GM12878 (cell line): ENCODE measurements around the gene TEKT5. TPM values are rescaled to one million over a fixed set of nuclear protein-coding genes. Genes with fewer than 3 reads are reported as not detected.

ENCODE experiments used
- ATAC-seq: fragments of 200-7000 bp; cut with Tn5 transposase; 3 replicates; pipeline ENCODE4 v1.9.1; 2020; ENCODE audit warnings: mild to moderate bottlenecking, moderate library complexity
- BruUV-seq: library from RNA; stranded (reverse); fragments of 400-500 nt; replicated peaks from 2 replicates; lab custom pipeline; 2021; lab: Mats Ljungman, UMichigan
- CTCF ChIA-PET: fragments of 300-600 bp; sonication (Branson Sonifier 250); formaldehyde crosslinking; extraction: SDS; loops from one replicate; lab custom pipeline; 2021; ENCODE audit warnings: inconsistent platforms; lab: Yijun Ruan, JAX
- POLR2A ChIA-PET: fragments of 350-600 bp; formaldehyde crosslinking; extraction: SDS; loops from one replicate; lab custom pipeline; 2021; ENCODE audit warnings: inconsistent platforms; lab: Charles Lee
- RAD21 ChIA-PET: fragments of 300-600 bp; sonication (Branson Sonifier 250); formaldehyde crosslinking; loops from one replicate; lab custom pipeline; 2023; ENCODE audit warnings: antibody characterized with exemption; ENCODE audit not compliant: unreplicated experiment; lab: Charles Lee
- SMC1A ChIA-PET: fragments of 300-600 bp; sonication (Branson Sonifier 250); formaldehyde crosslinking; loops from one replicate; lab custom pipeline; 2023; ENCODE audit not compliant: unreplicated experiment, uncharacterized antibody; lab: Charles Lee
- DNase-seq: peaks from one replicate; pipeline ENCODE4 v3.0.0-alpha.2; 2011; ENCODE audit warnings: low read depth, low spot score
- FAIRE-seq: peaks from 3 replicates; lab custom pipeline; 2011; peaks lifted over from hg19 to GRCh38; lab: Jason Lieb, UNC
- H2AFZ ChIP-seq: 2 replicates; pipeline ENCODE4 v1.6.0; 2011; ENCODE audit warnings: low read depth, low read length, control low read depth; ENCODE audit not compliant: control insufficient read depth
- H3K27ac ChIP-seq: 2 replicates; pipeline ENCODE4 v1.5.1; 2011; ENCODE audit warnings: control low read depth; ENCODE audit not compliant: control insufficient read depth, insufficient read depth
- H3K27me3 ChIP-seq, 2 experiments: replicated peaks in 1 of 2; 2 replicates each; pipeline versions ENCODE4 v1.6.0 to v1.6.1; 2011; ENCODE audit warnings: low read length in 1 of 2; ENCODE audit not compliant: control insufficient read depth in 2 of 2, insufficient read depth in 2 of 2
- H3K36me3 ChIP-seq, 2 experiments: 2 replicates each; pipeline ENCODE4 v1.5.1; 2011; ENCODE audit warnings: low read length in 1 of 2; ENCODE audit not compliant: control insufficient read depth in 2 of 2, insufficient read depth in 2 of 2
- H3K4me1 ChIP-seq: 2 replicates; pipeline ENCODE4 v1.6.1; 2011; ENCODE audit warnings: mild to moderate bottlenecking, low read length, moderate library complexity, mixed read lengths; ENCODE audit not compliant: control insufficient read depth, insufficient read depth
- H3K4me2 ChIP-seq: 2 replicates; pipeline ENCODE4 v1.6.0; 2011; ENCODE audit warnings: control low read depth; ENCODE audit not compliant: control insufficient read depth, insufficient read depth
- H3K4me3 ChIP-seq: fragments of 200-600 bp; sonication (generic); 2 replicates; pipeline ENCODE4 v1.5.1; 2016
- H3K79me2 ChIP-seq: 2 replicates; pipeline ENCODE4 v1.6.0; 2011; ENCODE audit warnings: low read length; ENCODE audit not compliant: control insufficient read depth, insufficient read depth
- H3K9ac ChIP-seq: 2 replicates; pipeline ENCODE4 v1.8.0; 2011; ENCODE audit warnings: low read length, control low read depth, mixed read lengths; ENCODE audit not compliant: control insufficient read depth, insufficient read depth
- H3K9me3 ChIP-seq: replicated peaks from 3 replicates; pipeline ENCODE4 v1.5.1; 2011; ENCODE audit warnings: mild to moderate bottlenecking, low read length; ENCODE audit not compliant: control insufficient read depth, insufficient read depth
- H4K20me1 ChIP-seq: 2 replicates; pipeline ENCODE4 v1.6.0; 2011; ENCODE audit not compliant: control insufficient read depth, insufficient read depth
- ELK1 ChIP-seq: IDR thresholded peaks from 2 replicates; pipeline ENCODE4 v1.6.1; 2012; ENCODE audit warnings: low read depth, low read length, improper control_type of control experiment
- EP300 ChIP-seq, 2 experiments: fragments of 150-350 bp in 1 of 2; IDR thresholded peaks; 2 replicates each; pipeline ENCODE4 v1.6.1; 2011 to 2012; ENCODE audit warnings: low read depth in 2 of 2, low read length in 2 of 2, borderline replicate concordance in 1 of 2, improper control_type of control experiment in 1 of 2, inconsistent platforms in 1 of 2; ENCODE audit not compliant: control insufficient read depth in 1 of 2
- FOXM1 ChIP-seq: IDR thresholded peaks from 2 replicates; pipeline ENCODE4 v1.6.1; 2012; ENCODE audit warnings: low read depth, mild to moderate bottlenecking, inconsistent platforms, low read length, moderate library complexity
- IRF4 ChIP-seq: IDR thresholded peaks from 2 replicates; pipeline ENCODE4 v1.6.1; 2011; ENCODE audit warnings: low read depth, low read length
- JUNB ChIP-seq: IDR thresholded peaks from 2 replicates; pipeline ENCODE4 v1.6.1; 2016; ENCODE audit warnings: antibody characterized with exemption, mild to moderate bottlenecking
- KLF5 ChIP-seq: fragments of 450-650 bp; IDR thresholded peaks from 2 replicates; pipeline ENCODE4 v1.6.1; 2014; ENCODE audit warnings: mild to moderate bottlenecking; ENCODE audit not compliant: partially characterized antibody
- NBN ChIP-seq: fragments of 450-650 bp; IDR thresholded peaks from 2 replicates; pipeline ENCODE4 v1.6.1; 2016
- NFXL1 ChIP-seq: fragments of 450-650 bp; IDR thresholded peaks from 2 replicates; pipeline ENCODE4 v1.6.1; 2017; ENCODE audit warnings: antibody characterized with exemption, mild to moderate bottlenecking, borderline replicate concordance
- NR2C2 ChIP-seq: IDR thresholded peaks from 2 replicates; pipeline ENCODE4 v1.6.1; 2011; ENCODE audit warnings: borderline replicate concordance, low read depth; ENCODE audit not compliant: control insufficient read depth, insufficient read length
- NRF1 ChIP-seq: conservative IDR thresholded peaks from 2 replicates; pipeline ENCODE4 v1.6.1; 2011; ENCODE audit warnings: mild to moderate bottlenecking, low read depth, low read length, improper control_type of control experiment
- PML ChIP-seq: IDR thresholded peaks from 2 replicates; pipeline ENCODE4 v1.6.1; 2012; ENCODE audit warnings: low read length, inconsistent platforms
- SP1 ChIP-seq: IDR thresholded peaks from one replicate; pipeline ENCODE4 v1.6.1; 2011; ENCODE audit warnings: low read depth, low read length
- WGBS: methylation state at CpG from one replicate; pipeline ENCODE4 v1.1.6; 2016; ENCODE audit warnings: low lambda C conversion rate; ENCODE audit not compliant: insufficient replicate concordance, insufficient coverage; ENCODE audit errors: missing lambda C conversion rate; 5-methylcytosine and 5-hydroxymethylcytosine counted together
- in situ Hi-C: fragments of 300-500 bp; cut with MboI; formaldehyde crosslinking; loops from 9 replicates; pipeline ENCODE4 v1.14.3; 2018; ENCODE audit warnings: mixed read lengths
- intact Hi-C: fragments of 100-400 bp; cut with micrococcal nuclease; formaldehyde crosslinking; loops from one replicate; pipeline ENCODE4 v1.14.2; 2022; ENCODE audit not compliant: unreplicated experiment
- polyA plus RNA-seq, 11 experiments: library from polyadenylated mRNA; depleted of rRNA in 4 of 11; unstranded in 6 of 11; stranded (reverse) in 5 of 11; fragments of >200 nt; fragmentation: Nextera tagmentation in 4 of 11; fragmentation: Illumina TruSeq in 1 of 11; extraction: Ambion mirVana in 4 of 11; extraction: Trizol in 1 of 11; gene quantifications; 1 replicate in 1 of 11; 2 replicates in 10 of 11; pipeline versions ENCODE4 v1.2.1 to v1.2.3, GENCODE V29; 2011 to 2016; ENCODE audit warnings: inconsistent platforms in 2 of 11, missing spikeins in 2 of 11, low read depth in 1 of 11
- total RNA-seq, 4 experiments: library from RNA; depleted of rRNA in 3 of 4; stranded (reverse); fragments of >200 nt in 3 of 4; fragmentation: Illumina TruSeq in 1 of 4; extraction: Trizol in 1 of 4; gene quantifications; 2 replicates each; pipeline versions ENCODE4 v1.2.1 to v1.2.3, GENCODE V29; 2013 to 2021
- TF ChIP-seq, protein P1 (sequence below): fragments of 450-650 bp; formaldehyde crosslinking; IDR thresholded peaks from 2 replicates; pipeline ENCODE4 v1.5.0; 2022; ENCODE audit warnings: mild to moderate bottlenecking, missing genetic modification characterization
- TF ChIP-seq, protein P2 (sequence below), 3 experiments: IDR thresholded peaks in 2 of 3; conservative IDR thresholded peaks in 1 of 3; 2 replicates each; pipeline ENCODE4 v1.5.1; 2011; ENCODE audit warnings: low read depth in 3 of 3, low read length in 3 of 3, mild to moderate bottlenecking in 3 of 3, control low read depth in 2 of 3, moderate library complexity in 2 of 3, inconsistent platforms in 1 of 3, mixed read lengths in 1 of 3; ENCODE audit not compliant: control insufficient read depth in 2 of 3, insufficient read depth in 1 of 3; ENCODE audit errors: extremely low read depth in 1 of 3

The TEKT5 gene
- total and polyA plus RNA-seq, 10 of the 15 experiments (the other 5 are each of a cell fraction or from before 2014, with no cell fraction given) = 0.19 to 2.2 (median 0.68) TPM; not detected in 1

- TF ChIP-seq NRF1 = no peak
- TF ChIP-seq, protein P1, sequence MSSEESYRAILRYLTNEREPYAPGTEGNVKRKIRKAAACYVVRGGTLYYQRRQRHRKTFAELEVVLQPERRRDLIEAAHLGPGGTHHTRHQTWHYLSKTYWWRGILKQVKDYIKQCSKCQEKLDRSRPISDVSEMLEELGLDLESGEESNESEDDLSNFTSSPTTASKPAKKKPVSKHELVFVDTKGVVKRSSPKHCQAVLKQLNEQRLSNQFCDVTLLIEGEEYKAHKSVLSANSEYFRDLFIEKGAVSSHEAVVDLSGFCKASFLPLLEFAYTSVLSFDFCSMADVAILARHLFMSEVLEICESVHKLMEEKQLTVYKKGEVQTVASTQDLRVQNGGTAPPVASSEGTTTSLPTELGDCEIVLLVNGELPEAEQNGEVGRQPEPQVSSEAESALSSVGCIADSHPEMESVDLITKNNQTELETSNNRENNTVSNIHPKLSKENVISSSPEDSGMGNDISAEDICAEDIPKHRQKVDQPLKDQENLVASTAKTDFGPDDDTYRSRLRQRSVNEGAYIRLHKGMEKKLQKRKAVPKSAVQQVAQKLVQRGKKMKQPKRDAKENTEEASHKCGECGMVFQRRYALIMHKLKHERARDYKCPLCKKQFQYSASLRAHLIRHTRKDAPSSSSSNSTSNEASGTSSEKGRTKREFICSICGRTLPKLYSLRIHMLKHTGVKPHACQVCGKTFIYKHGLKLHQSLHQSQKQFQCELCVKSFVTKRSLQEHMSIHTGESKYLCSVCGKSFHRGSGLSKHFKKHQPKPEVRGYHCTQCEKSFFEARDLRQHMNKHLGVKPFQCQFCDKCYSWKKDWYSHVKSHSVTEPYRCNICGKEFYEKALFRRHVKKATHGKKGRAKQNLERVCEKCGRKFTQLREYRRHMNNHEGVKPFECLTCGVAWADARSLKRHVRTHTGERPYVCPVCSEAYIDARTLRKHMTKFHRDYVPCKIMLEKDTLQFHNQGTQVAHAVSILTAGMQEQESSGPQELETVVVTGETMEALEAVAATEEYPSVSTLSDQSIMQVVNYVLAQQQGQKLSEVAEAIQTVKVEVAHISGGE (CRISPR knock-in tag) = no peak
Observed at GRCh38 chr16:10688291-10688690, 6.4 kb downstream of the TEKT5 start (continued).

GRCh38 chr16:10685709-10686108 lies 9.0 kb downstream of the TEKT5 start:
- H3K27me3 ChIP-seq = no peaks in the 10 kb centered on the region; a peak in 2 of 4 replicates
- ChIA-PET SMC1A (interaction anchor here (0.6 kb wide), 1 partner anchor 133 kb away, joined by 4 read pairs; no protein-coding TSS in a partner anchor), RAD21 (no interaction called here), POLR2A (no interaction called here), CTCF (no interaction called here)
- FAIRE-seq = no peak
- WGBS = 27% methylated on average over 7 of the region's 7 CpGs
- no peaks in the 10 kb centered on the region for H3K9me3 ChIP-seq
- H3K79me2 ChIP-seq = no peaks in the 10 kb centered on the region
- in situ Hi-C loops (no loop called here), intact Hi-C loops (no loop called here)
- H3K9ac ChIP-seq = no peak overlapping the region
- no peaks in the 10 kb centered on the region for H3K4me1 ChIP-seq
- no peak overlapping the region for H3K4me3 ChIP-seq
- no TSS peak for BruUV-seq
- no peak for DNase-seq
- H3K36me3 ChIP-seq = no peaks in the 10 kb centered on the region
- H4K20me1 ChIP-seq = no peaks in the 10 kb centered on the region
- no peak overlapping the region for H3K27ac ChIP-seq
- no peak overlapping the region for H2AFZ ChIP-seq
- no peak overlapping the region for H3K4me2 ChIP-seq
- ATAC-seq = no peak
- TF ChIP-seq NFXL1 (no peak), FOXM1 (no peak), JUNB (no peak), KLF5 (no peak), NR2C2 (no peak), NBN (no peak), EP300 (IDR thresholded peaks at IDR 0.05; ENCODE audit: borderline replicate concordance in 1 of 2, control insufficient read depth in 1 of 2, low read depth in 2 of 2, low read length in 2 of 2) (no peak), IRF4 (no peak), SP1 (no peak), PML (no peak), ELK1 (no peak)
- TF ChIP-seq, protein P2, sequence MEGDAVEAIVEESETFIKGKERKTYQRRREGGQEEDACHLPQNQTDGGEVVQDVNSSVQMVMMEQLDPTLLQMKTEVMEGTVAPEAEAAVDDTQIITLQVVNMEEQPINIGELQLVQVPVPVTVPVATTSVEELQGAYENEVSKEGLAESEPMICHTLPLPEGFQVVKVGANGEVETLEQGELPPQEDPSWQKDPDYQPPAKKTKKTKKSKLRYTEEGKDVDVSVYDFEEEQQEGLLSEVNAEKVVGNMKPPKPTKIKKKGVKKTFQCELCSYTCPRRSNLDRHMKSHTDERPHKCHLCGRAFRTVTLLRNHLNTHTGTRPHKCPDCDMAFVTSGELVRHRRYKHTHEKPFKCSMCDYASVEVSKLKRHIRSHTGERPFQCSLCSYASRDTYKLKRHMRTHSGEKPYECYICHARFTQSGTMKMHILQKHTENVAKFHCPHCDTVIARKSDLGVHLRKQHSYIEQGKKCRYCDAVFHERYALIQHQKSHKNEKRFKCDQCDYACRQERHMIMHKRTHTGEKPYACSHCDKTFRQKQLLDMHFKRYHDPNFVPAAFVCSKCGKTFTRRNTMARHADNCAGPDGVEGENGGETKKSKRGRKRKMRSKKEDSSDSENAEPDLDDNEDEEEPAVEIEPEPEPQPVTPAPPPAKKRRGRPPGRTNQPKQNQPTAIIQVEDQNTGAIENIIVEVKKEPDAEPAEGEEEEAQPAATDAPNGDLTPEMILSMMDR (IDR thresholded peaks at IDR 0.05 in 2 of 3, conservative IDR thresholded peaks at IDR 0.05 in 1 of 3; ENCODE audit: control insufficient read depth in 2 of 3, extremely low read depth in 1 of 3, insufficient read depth in 1 of 3, low read depth in 3 of 3, low read length in 3 of 3) = no peak
